SK-N-SH (cell line): Measurements from ENCODE around the gene PACSIN2. TPM values are rescaled to one million over a fixed set of nuclear protein-coding genes. Genes with fewer than 3 reads are reported as not detected.
A peak's percentile ranks its signal among the peaks of the same experiment; 100 is the strongest.

Experiments used
- CTCF ChIA-PET: fragments of 300-600, 350-600 bp; formaldehyde crosslinking; extraction: SDS; loops from one replicate; lab custom pipeline; 2021; lab: Yijun Ruan, JAX
- POLR2A ChIA-PET: fragments of 350-600 bp; sonication (Branson Sonifier 250); formaldehyde crosslinking; extraction: SDS; loops from one replicate; lab custom pipeline; 2020; ENCODE audit warnings: antibody characterized with exemption, inconsistent platforms; lab: Yijun Ruan, JAX
- DNase-seq: peaks from one replicate; pipeline ENCODE4 v3.0.0; 2012
- H2AFZ ChIP-seq: fragments of 200-600 bp; sonication (generic); 2 replicates; pipeline ENCODE4 v1.8.1; 2016; ENCODE audit warnings: antibody characterized with exemption, mild to moderate bottlenecking, low read depth
- H3F3A ChIP-seq: fragments of 200-600 bp; sonication (generic); replicated peaks from 2 replicates; pipeline ENCODE3; 2016; ENCODE audit warnings: antibody characterized with exemption, mild to moderate bottlenecking; ENCODE audit not compliant: insufficient read depth
- H3K27ac ChIP-seq, 2 experiments: fragments of 200-500 bp in 1 of 2; fragments of 200-600 bp in 1 of 2; sonication (Bioruptor generic) in 1 of 2; sonication (generic), shearing (Covaris generic) in 1 of 2; 2 replicates each; pipeline versions ENCODE4 v1.5.1 to v1.6.1; 2014 to 2016; ENCODE audit warnings: low read depth in 2 of 2, inconsistent platforms in 1 of 2, low read length in 1 of 2, mild to moderate bottlenecking in 1 of 2, mixed read lengths in 1 of 2
- H3K27me3 ChIP-seq: fragments of 200-600 bp; sonication (generic), shearing (Covaris generic); 2 replicates; pipeline ENCODE4 v1.6.1; 2016; ENCODE audit warnings: mixed run types; ENCODE audit not compliant: insufficient read depth
- H3K36me3 ChIP-seq, 2 experiments: fragments of 200-500 bp in 1 of 2; fragments of 200-600 bp in 1 of 2; sonication (Bioruptor generic) in 1 of 2; sonication (generic) in 1 of 2; replicated peaks in 1 of 2; 2 replicates each; pipeline versions ENCODE3 to v1.5.1; 2014 to 2016; ENCODE audit warnings: low read length in 1 of 2, mild to moderate bottlenecking in 1 of 2; ENCODE audit not compliant: insufficient read depth in 2 of 2, control insufficient read depth in 1 of 2
- H3K4me1 ChIP-seq, 2 experiments: fragments of 200-500 bp in 1 of 2; fragments of 200-600 bp in 1 of 2; sonication (Bioruptor generic) in 1 of 2; sonication (generic), shearing (Covaris generic) in 1 of 2; 2 replicates each; pipeline versions ENCODE4 v1.5.1 to v1.6.1; 2014 to 2016; ENCODE audit warnings: low read depth in 1 of 2, low read length in 1 of 2, mixed run types in 1 of 2; ENCODE audit not compliant: insufficient read depth in 2 of 2, control insufficient read depth in 1 of 2
- H3K4me2 ChIP-seq: fragments of 200-600 bp; sonication (generic), shearing (Covaris generic); 2 replicates; pipeline ENCODE4 v1.6.1; 2017; ENCODE audit warnings: mixed run types
- H3K4me3 ChIP-seq, 2 experiments: fragments of 200-500 bp in 1 of 2; fragments of 200-600 bp in 1 of 2; sonication (Bioruptor generic) in 1 of 2; sonication (generic), shearing (Covaris generic) in 1 of 2; 2 replicates each; pipeline versions ENCODE4 v1.5.1 to v1.8.1; 2014 to 2016; ENCODE audit warnings: low read depth in 2 of 2, inconsistent platforms in 1 of 2, low read length in 1 of 2, mild to moderate bottlenecking in 1 of 2, mixed read lengths in 1 of 2, moderate library complexity in 1 of 2
- H3K79me2 ChIP-seq: fragments of 200-600 bp; sonication (generic); 2 replicates; pipeline ENCODE4 v1.8.1; 2017; ENCODE audit warnings: mild to moderate bottlenecking; ENCODE audit not compliant: insufficient read depth
- H3K9ac ChIP-seq: fragments of 200-600 bp; sonication (generic); 2 replicates; pipeline ENCODE4 v1.6.1; 2017; ENCODE audit warnings: mixed run types
- H3K9me2 ChIP-seq: fragments of 200-600 bp; sonication (generic); 2 replicates; pipeline ENCODE4 v1.6.1; 2017; ENCODE audit warnings: mixed run types
- H3K9me3 ChIP-seq: fragments of 200-600 bp; sonication (generic); 2 replicates; pipeline ENCODE4 v1.6.1; 2017; ENCODE audit warnings: mixed run types, mild to moderate bottlenecking, moderate library complexity
- H4K20me1 ChIP-seq: fragments of 200-600 bp; sonication (generic); 2 replicates; pipeline ENCODE4 v1.6.1; 2017; ENCODE audit warnings: mild to moderate bottlenecking, mixed run types; ENCODE audit not compliant: insufficient read depth
- CHD2 ChIP-seq: fragments of 150-350 bp; IDR thresholded peaks from 2 replicates; pipeline ENCODE4 v1.6.1; 2018; ENCODE audit warnings: low read length; ENCODE audit not compliant: partially characterized antibody
- FOXM1 ChIP-seq: IDR thresholded peaks from 2 replicates; pipeline ENCODE4 v1.4.0; 2012; ENCODE audit warnings: low read depth, mild to moderate bottlenecking
- GABPA ChIP-seq: IDR thresholded peaks from 2 replicates; pipeline ENCODE4 v1.4.0; 2012; ENCODE audit warnings: low read depth, mild to moderate bottlenecking
- MXI1 ChIP-seq: IDR thresholded peaks from 2 replicates; pipeline ENCODE4 v1.6.1; 2012; ENCODE audit warnings: mild to moderate bottlenecking, low read depth, low read length, improper control_type of control experiment
- RFX5 ChIP-seq: IDR thresholded peaks from 2 replicates; pipeline ENCODE4 v1.6.1; 2012; ENCODE audit warnings: mild to moderate bottlenecking, improper control_type of control experiment, low read length
- RXRA ChIP-seq: IDR thresholded peaks from 2 replicates; pipeline ENCODE4 v1.4.0; 2012; ENCODE audit warnings: low read depth, mild to moderate bottlenecking, borderline replicate concordance
- TEAD4 ChIP-seq: IDR thresholded peaks from 2 replicates; pipeline ENCODE4 v1.4.0; 2012; ENCODE audit warnings: mild to moderate bottlenecking, borderline replicate concordance; ENCODE audit not compliant: insufficient read depth
- YY1 ChIP-seq: IDR thresholded peaks from 2 replicates; pipeline ENCODE4 v1.4.0; 2012; ENCODE audit warnings: low read depth, mild to moderate bottlenecking
- WGBS: methylation state at CpG from one replicate; pipeline ENCODE4 v1.1.6; 2017; ENCODE audit warnings: low lambda C conversion rate; 5-methylcytosine and 5-hydroxymethylcytosine counted together
- polyA plus RNA-seq, 3 experiments: library from polyadenylated mRNA; depleted of rRNA; stranded (reverse); fragments of >200 nt; gene quantifications; 2 replicates each; pipeline ENCODE4 v1.2.3, GENCODE V29; 2012
- TF ChIP-seq, protein P1 (sequence below): IDR thresholded peaks from 2 replicates; pipeline ENCODE4; 2012
- TF ChIP-seq, protein P2 (sequence below): fragments of 200-600 bp; sonication (generic); IDR thresholded peaks from 2 replicates; pipeline ENCODE4 v1.6.1; 2017; ENCODE audit warnings: antibody characterized with exemption, mild to moderate bottlenecking, moderate library complexity
- TF ChIP-seq, protein P3 (sequence below): IDR thresholded peaks from 2 replicates; pipeline ENCODE4 v1.4.0; 2012; ENCODE audit warnings: low read depth, borderline replicate concordance
- TF ChIP-seq, protein P4 (sequence below): fragments of 150-350 bp; IDR thresholded peaks from 2 replicates; pipeline ENCODE4 v1.6.1; 2016; ENCODE audit warnings: mild to moderate bottlenecking, low read depth, low read length

The PACSIN2 gene
- polyA plus RNA-seq, 1 of the 3 experiments (the other 2 are of a cell fraction) = 60.5 TPM

DNA sequence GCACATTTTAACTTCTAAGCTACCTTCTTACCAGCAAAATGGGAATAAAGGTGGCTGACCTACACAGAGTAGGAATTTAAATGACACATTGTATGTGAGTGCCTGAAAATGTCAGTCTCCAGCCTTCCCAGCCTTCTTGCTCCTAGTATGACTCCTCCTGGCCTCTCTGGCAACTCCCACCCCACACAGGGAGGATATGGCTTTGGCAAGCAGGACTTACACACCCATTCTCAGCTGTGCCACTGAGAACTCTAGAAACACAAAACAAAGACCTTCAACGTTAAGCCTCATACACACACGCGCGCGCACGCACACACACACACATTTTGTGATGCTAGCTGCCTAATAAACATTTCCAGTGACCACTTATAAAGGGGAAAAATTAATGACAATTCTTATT, 65.8 kb downstream of the PACSIN2 start:
- Histone ChIP-seq H4K20me1 (peaks cover 15% of the 10 kb centered on the region), H3K9me3 (no peaks in the 10 kb centered on the region), H3K4me1 (peaks cover 0 to 8% of the 10 kb centered on the region in 2 experiments; a peak in 2 of 4 replicates), H3K4me2 (no peak overlapping the region), H2AFZ (no peak overlapping the region), H3K27me3 (no peaks in the 10 kb centered on the region), H3K27ac (0 out of 4 replicates have a peak overlapping the region, but pooled peaks of 1 of the 2 experiments have one; percentile 39), H3F3A (no peaks in the 10 kb centered on the region)
- DNase-seq = no peak
- no peak for TF ChIP-seq CHD2
- TF ChIP-seq, all 33 proteins: peak for 0
- no peaks in the 10 kb centered on the region for H3K36me3 ChIP-seq
- ChIA-PET POLR2A (no interaction called here), CTCF (no interaction called here)
- H3K4me3 ChIP-seq = no peak overlapping the region
- no peak overlapping the region for H3K9ac ChIP-seq
- H3K79me2 ChIP-seq = peaks cover 74% of the 10 kb centered on the region
- H3K9me2 ChIP-seq = no peaks in the 10 kb centered on the region
- 86% methylated on average over 6 of the region's 6 CpGs for WGBS

DNA sequence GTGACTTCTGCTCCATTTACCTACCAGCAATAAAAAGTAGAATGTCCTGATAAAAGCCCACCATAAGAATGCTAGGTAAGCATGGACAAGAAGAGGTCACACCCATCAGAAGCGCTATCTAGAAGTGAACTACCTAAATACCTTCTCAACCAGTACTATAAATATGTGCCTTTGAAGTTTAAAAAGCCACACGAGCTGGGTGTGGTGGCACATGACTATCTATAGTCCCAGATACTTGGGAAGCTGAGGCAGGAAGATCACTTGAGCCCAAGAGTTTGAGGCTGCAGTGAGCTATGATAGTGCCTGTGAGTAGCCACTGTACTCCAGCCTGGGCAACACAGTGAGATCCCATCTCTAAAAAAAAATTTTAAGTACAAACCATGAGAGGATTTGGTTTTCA, 66.7 kb downstream of the PACSIN2 start:
- CTCF ChIA-PET = no interaction called here
- WGBS = 100% methylated on average over 2 of the region's 2 CpGs
- Histone ChIP-seq H3K4me2 (no peak overlapping the region), H3K4me3 (no peak overlapping the region), H3K4me1 (peaks cover 0 to 10% of the 10 kb centered on the region in 2 experiments; a peak in 2 of 4 replicates), H4K20me1 (peaks cover 15% of the 10 kb centered on the region), H3F3A (no peaks in the 10 kb centered on the region), H3K9me2 (no peaks in the 10 kb centered on the region), H3K27me3 (no peaks in the 10 kb centered on the region), H3K36me3 (peaks cover 0 to 3% of the 10 kb centered on the region in 2 experiments), H3K27ac (no peak overlapping the region), H3K9ac (no peak overlapping the region), H3K79me2 (peaks cover 70% of the 10 kb centered on the region), H2AFZ (no peak overlapping the region), H3K9me3 (no peaks in the 10 kb centered on the region)
- DNase-seq = no peak
- POLR2A ChIA-PET = no interaction called here
- TF ChIP-seq TEAD4 (no peak), RXRA (no peak), YY1 (no peak), GABPA (no peak), MXI1 (no peak), FOXM1 (no peak), RFX5 (no peak)
- TF ChIP-seq, protein P1, sequence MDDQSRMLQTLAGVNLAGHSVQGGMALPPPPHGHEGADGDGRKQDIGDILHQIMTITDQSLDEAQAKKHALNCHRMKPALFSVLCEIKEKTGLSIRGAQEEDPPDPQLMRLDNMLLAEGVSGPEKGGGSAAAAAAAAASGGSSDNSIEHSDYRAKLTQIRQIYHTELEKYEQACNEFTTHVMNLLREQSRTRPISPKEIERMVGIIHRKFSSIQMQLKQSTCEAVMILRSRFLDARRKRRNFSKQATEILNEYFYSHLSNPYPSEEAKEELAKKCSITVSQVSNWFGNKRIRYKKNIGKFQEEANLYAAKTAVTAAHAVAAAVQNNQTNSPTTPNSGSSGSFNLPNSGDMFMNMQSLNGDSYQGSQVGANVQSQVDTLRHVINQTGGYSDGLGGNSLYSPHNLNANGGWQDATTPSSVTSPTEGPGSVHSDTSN = no peak
- TF ChIP-seq, protein P2, sequence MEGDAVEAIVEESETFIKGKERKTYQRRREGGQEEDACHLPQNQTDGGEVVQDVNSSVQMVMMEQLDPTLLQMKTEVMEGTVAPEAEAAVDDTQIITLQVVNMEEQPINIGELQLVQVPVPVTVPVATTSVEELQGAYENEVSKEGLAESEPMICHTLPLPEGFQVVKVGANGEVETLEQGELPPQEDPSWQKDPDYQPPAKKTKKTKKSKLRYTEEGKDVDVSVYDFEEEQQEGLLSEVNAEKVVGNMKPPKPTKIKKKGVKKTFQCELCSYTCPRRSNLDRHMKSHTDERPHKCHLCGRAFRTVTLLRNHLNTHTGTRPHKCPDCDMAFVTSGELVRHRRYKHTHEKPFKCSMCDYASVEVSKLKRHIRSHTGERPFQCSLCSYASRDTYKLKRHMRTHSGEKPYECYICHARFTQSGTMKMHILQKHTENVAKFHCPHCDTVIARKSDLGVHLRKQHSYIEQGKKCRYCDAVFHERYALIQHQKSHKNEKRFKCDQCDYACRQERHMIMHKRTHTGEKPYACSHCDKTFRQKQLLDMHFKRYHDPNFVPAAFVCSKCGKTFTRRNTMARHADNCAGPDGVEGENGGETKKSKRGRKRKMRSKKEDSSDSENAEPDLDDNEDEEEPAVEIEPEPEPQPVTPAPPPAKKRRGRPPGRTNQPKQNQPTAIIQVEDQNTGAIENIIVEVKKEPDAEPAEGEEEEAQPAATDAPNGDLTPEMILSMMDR = no peak
- TF ChIP-seq, protein P3, sequence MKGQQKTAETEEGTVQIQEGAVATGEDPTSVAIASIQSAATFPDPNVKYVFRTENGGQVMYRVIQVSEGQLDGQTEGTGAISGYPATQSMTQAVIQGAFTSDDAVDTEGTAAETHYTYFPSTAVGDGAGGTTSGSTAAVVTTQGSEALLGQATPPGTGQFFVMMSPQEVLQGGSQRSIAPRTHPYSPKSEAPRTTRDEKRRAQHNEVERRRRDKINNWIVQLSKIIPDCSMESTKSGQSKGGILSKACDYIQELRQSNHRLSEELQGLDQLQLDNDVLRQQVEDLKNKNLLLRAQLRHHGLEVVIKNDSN = no peak
- TF ChIP-seq, protein P4, sequence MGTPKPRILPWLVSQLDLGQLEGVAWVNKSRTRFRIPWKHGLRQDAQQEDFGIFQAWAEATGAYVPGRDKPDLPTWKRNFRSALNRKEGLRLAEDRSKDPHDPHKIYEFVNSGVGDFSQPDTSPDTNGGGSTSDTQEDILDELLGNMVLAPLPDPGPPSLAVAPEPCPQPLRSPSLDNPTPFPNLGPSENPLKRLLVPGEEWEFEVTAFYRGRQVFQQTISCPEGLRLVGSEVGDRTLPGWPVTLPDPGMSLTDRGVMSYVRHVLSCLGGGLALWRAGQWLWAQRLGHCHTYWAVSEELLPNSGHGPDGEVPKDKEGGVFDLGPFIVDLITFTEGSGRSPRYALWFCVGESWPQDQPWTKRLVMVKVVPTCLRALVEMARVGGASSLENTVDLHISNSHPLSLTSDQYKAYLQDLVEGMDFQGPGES = no peak
